Trophoblast cell (in vitro differentiated cells and primary cell): Measurements from ENCODE around the gene TNFSF15.

Experiments used
- DNase-seq, 2 donors: peaks; one replicate each; pipeline ENCODE4 v3.0.0-alpha.2; 2016
- H2AFZ ChIP-seq: 2 replicates; pipeline ENCODE4 v1.6.1; 2013; ENCODE audit warnings: low read length, moderate library complexity, mild to moderate bottlenecking; ENCODE audit not compliant: insufficient read depth, poor library complexity
- H2AK5ac ChIP-seq: 2 replicates; pipeline ENCODE4 v1.6.1; 2013; ENCODE audit warnings: mild to moderate bottlenecking, low read length
- H2BK120ac ChIP-seq: 2 replicates; pipeline ENCODE4 v1.6.1; 2013; ENCODE audit warnings: low read length, mild to moderate bottlenecking, moderate library complexity; ENCODE audit not compliant: insufficient read depth, poor library complexity
- H2BK12ac ChIP-seq: 2 replicates; pipeline ENCODE4 v1.6.1; 2013; ENCODE audit warnings: mild to moderate bottlenecking, low read length, moderate library complexity
- H2BK5ac ChIP-seq: 2 replicates; pipeline ENCODE4 v1.6.1; 2013; ENCODE audit warnings: low read length, low read depth, moderate library complexity, mild to moderate bottlenecking; ENCODE audit not compliant: poor library complexity
- H3K14ac ChIP-seq: 2 replicates; pipeline ENCODE4 v1.6.1; 2013; ENCODE audit warnings: mild to moderate bottlenecking, low read length
- H3K18ac ChIP-seq: 2 replicates; pipeline ENCODE4 v1.6.1; 2013; ENCODE audit warnings: mild to moderate bottlenecking, low read length
- H3K23ac ChIP-seq: 2 replicates; pipeline ENCODE4 v1.6.1; 2013; ENCODE audit warnings: low read length
- H3K27ac ChIP-seq: 2 replicates; pipeline ENCODE4 v1.5.1; 2013; ENCODE audit warnings: low read depth, mild to moderate bottlenecking, inconsistent platforms, low read length, moderate library complexity
- H3K27me3 ChIP-seq: 2 replicates; pipeline ENCODE4 v1.6.1; 2013; ENCODE audit warnings: inconsistent platforms, mild to moderate bottlenecking, low read length, moderate library complexity; ENCODE audit not compliant: insufficient read depth
- H3K36me3 ChIP-seq, 2 experiments: 1 replicate in 1 of 2; 2 replicates in 1 of 2; pipeline ENCODE4 v1.6.1; 2013; ENCODE audit warnings: low read length in 2 of 2, mild to moderate bottlenecking in 2 of 2, moderate library complexity in 1 of 2; ENCODE audit not compliant: insufficient read depth in 2 of 2, control insufficient read depth in 1 of 2
- H3K4ac ChIP-seq: 2 replicates; pipeline ENCODE4 v1.6.1; 2013; ENCODE audit warnings: low read depth, mild to moderate bottlenecking, low read length, moderate library complexity
- H3K4me1 ChIP-seq, 2 experiments: 1 replicate in 1 of 2; 2 replicates in 1 of 2; pipeline ENCODE4 v1.6.1; 2013; ENCODE audit warnings: low read length in 2 of 2, mild to moderate bottlenecking in 2 of 2, moderate library complexity in 1 of 2; ENCODE audit not compliant: insufficient read depth in 2 of 2, control insufficient read depth in 1 of 2
- H3K4me2 ChIP-seq: 2 replicates; pipeline ENCODE4 v1.6.1; 2013; ENCODE audit warnings: inconsistent platforms, mild to moderate bottlenecking, low read length, moderate library complexity
- H3K4me3 ChIP-seq: 2 replicates; pipeline ENCODE4 v1.5.1; 2013; ENCODE audit warnings: mild to moderate bottlenecking, low read depth, low read length, inconsistent platforms
- H3K79me1 ChIP-seq: one replicate; pipeline ENCODE4 v1.6.1; 2013; ENCODE audit warnings: low read length
- H3K79me2 ChIP-seq: 2 replicates; pipeline ENCODE4 v1.6.1; 2013; ENCODE audit warnings: low read length, mild to moderate bottlenecking; ENCODE audit not compliant: control insufficient read depth, insufficient read depth, poor library complexity
- H3K9ac ChIP-seq: 2 replicates; pipeline ENCODE4 v1.6.1; 2013; ENCODE audit warnings: mild to moderate bottlenecking, low read length
- H3K9me3 ChIP-seq: 2 replicates; pipeline ENCODE4 v1.6.1; 2013; ENCODE audit warnings: low read depth, mild to moderate bottlenecking, control low read depth, inconsistent platforms, low read length; ENCODE audit not compliant: insufficient read depth
- H4K12ac ChIP-seq: 2 replicates; pipeline ENCODE4 v1.6.1; 2013; ENCODE audit warnings: low read depth, mild to moderate bottlenecking, low read length, moderate library complexity
- H4K8ac ChIP-seq: 2 replicates; pipeline ENCODE4 v1.6.1; 2013; ENCODE audit warnings: low read depth, mild to moderate bottlenecking, low read length, moderate library complexity
- H4K91ac ChIP-seq: one replicate; pipeline ENCODE4 v1.6.1; 2013; ENCODE audit warnings: low read depth, mild to moderate bottlenecking, low read length, moderate library complexity
- WGBS: extraction: QIAGEN DNeasy Blood & Tissue Kit; methylation state at CpG from one replicate; pipeline ENCODE4 v1.1.7; 2013; ENCODE audit warnings: missing lambda C conversion rate; ENCODE audit not compliant: insufficient read length, insufficient coverage; ENCODE audit errors: extremely low coverage; 5-methylcytosine and 5-hydroxymethylcytosine counted together

The TNFSF15 gene

DNA sequence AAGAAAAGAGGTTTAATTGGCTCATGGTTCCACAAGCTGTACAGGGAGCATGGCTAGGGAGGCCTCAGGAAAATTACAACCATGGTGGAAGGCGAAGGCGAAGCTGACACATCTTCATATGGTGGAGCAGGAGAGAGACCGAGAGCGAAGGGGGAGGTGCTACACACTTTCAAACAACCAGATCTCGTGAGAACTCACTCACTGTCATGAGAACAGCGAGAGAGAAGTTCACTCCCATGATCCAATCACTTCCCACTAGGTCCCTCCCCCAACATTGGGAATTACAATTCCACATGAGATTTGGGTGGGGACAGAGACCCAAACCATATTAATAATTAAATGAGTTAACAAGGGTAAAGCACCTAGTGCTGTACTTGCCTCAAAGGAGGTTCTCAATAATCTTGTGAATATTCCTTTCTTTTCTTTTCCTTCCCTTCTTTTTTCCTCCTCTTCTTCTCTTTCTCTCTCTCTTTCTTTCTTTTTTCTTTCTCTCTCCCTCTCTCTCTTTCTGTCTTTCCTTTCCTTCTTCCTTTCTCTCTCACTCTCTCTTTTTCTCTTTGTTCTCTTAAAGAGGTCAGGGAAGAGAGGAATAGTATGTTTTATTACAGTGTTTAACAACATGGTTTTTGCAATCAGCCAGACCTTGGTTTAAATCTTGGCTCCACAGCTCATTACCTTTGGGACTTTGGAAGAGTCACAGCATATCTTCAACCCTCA, 29.0 kb downstream of the TNFSF15 start:
- no peak overlapping the region for H2BK5ac ChIP-seq
- H3K4ac ChIP-seq, result no peak overlapping the region
- H4K12ac ChIP-seq, result no peak overlapping the region
- H3K4me1 ChIP-seq, result peaks cover 0 to 9% of the 10 kb centered on the region in 2 experiments
- no peaks in the 10 kb centered on the region for H3K36me3 ChIP-seq
- no peak overlapping the region for H4K8ac ChIP-seq
- H3K79me1 ChIP-seq, result peaks cover 2% of the 10 kb centered on the region
- H2BK120ac ChIP-seq, result no peak overlapping the region
- H3K27ac ChIP-seq, result no peak overlapping the region
- no peaks in the 10 kb centered on the region for H3K27me3 ChIP-seq
- H2AFZ ChIP-seq, result no peak overlapping the region
- no peak overlapping the region for H3K18ac ChIP-seq
- H2AK5ac ChIP-seq, result no peak overlapping the region
- H3K4me2 ChIP-seq, result no peak overlapping the region
- no peak overlapping the region for H4K91ac ChIP-seq
- H3K23ac ChIP-seq, result no peak overlapping the region
- no peaks in the 10 kb centered on the region for H3K79me2 ChIP-seq
- H3K9ac ChIP-seq, result no peak overlapping the region
- H3K14ac ChIP-seq, result no peak overlapping the region
- no peak overlapping the region for H3K4me3 ChIP-seq
- no peak for DNase-seq
- H2BK12ac ChIP-seq, result peak overlapping the region; percentile 33
- H3K9me3 ChIP-seq, result no peaks in the 10 kb centered on the region
- no CpG with 5 or more reads among the region's 6 CpGs for WGBS

DNA sequence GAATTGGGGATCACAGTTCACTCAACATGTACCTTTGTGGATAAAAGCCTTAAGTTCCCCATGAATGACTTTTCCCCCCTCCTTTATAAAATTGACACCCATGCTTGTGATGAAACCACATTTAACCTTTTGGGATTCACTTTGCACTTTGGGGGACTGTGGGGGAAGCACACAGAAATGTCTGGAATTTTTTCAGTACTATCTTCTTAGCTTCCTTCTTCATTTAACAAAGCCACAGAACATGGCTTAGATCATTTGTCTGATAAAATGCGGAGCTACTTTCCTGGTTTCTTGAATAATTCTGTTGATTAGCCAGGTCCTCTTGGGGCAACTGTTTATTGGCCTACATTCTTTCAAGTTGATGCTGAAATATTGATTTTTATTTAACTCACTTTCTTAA, 29.9 kb downstream of the TNFSF15 start:
- Histone ChIP-seq H2BK120ac (peak overlapping the region; percentile 75), H3K23ac (no peak overlapping the region), H3K14ac (no peak overlapping the region), H3K18ac (no peak overlapping the region), H3K9ac (no peak overlapping the region), H3K79me1 (peaks cover 2% of the 10 kb centered on the region), H2BK12ac (no peak overlapping the region), H3K79me2 (no peaks in the 10 kb centered on the region), H3K4ac (no peak overlapping the region), H2AFZ (no peak overlapping the region), H3K27me3 (no peaks in the 10 kb centered on the region), H2AK5ac (no peak overlapping the region), H4K91ac (peak overlapping the region; percentile 42), H3K36me3 (no peaks in the 10 kb centered on the region), H3K27ac (no peak overlapping the region), H4K12ac (no peak overlapping the region), H3K4me2 (no peak overlapping the region), H3K4me3 (no peak overlapping the region), H2BK5ac (no peak overlapping the region), H3K9me3 (no peaks in the 10 kb centered on the region), H4K8ac (no peak overlapping the region), H3K4me1 (peaks cover 0 to 6% of the 10 kb centered on the region in 2 experiments)
- WGBS, result no CpG with 5 or more reads among the region's 1 CpG
- DNase-seq, result no peak

DNA sequence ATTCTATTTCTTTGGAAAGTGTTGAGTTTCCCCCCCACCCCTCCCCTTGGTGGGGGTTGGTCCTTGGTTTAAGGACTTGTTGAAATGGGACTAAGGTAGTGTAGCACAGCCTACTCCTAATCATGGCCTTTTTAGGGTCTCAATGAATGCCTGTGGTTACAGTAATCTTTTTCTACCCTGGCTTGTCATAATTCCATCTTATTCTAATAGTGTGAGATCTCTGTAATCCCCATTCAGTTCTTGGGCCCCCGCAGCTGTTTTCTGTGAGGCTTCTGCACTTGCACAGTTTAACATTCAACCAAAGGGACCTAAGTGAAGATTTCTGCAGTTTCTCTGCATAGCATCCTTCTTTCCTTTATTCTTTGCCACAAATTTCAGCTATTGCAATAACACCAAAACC, 30.7 kb downstream of the TNFSF15 start:
- no peak overlapping the region for H4K12ac ChIP-seq
- H2BK5ac ChIP-seq, result no peak overlapping the region
- no peak overlapping the region for H2BK120ac ChIP-seq
- WGBS, result no CpG with 5 or more reads among the region's 1 CpG
- H3K23ac ChIP-seq, result no peak overlapping the region
- no peak overlapping the region for H3K14ac ChIP-seq
- no peak overlapping the region for H3K4me3 ChIP-seq
- H3K27ac ChIP-seq, result no peak overlapping the region
- H3K18ac ChIP-seq, result no peak overlapping the region
- H3K4me2 ChIP-seq, result no peak overlapping the region
- no peaks in the 10 kb centered on the region for H3K36me3 ChIP-seq
- no peak overlapping the region for H4K91ac ChIP-seq
- DNase-seq, result no peak
- H2AFZ ChIP-seq, result no peak overlapping the region
- H3K4ac ChIP-seq, result no peak overlapping the region
- H2BK12ac ChIP-seq, result no peak overlapping the region
- H3K4me1 ChIP-seq, result peaks cover 0 to 13% of the 10 kb centered on the region in 2 experiments
- no peaks in the 10 kb centered on the region for H3K9me3 ChIP-seq
- H3K79me1 ChIP-seq, result peaks cover 2% of the 10 kb centered on the region
- H3K79me2 ChIP-seq, result no peaks in the 10 kb centered on the region
- H3K9ac ChIP-seq, result no peak overlapping the region
- H4K8ac ChIP-seq, result no peak overlapping the region
- H2AK5ac ChIP-seq, result no peak overlapping the region
- H3K27me3 ChIP-seq, result no peaks in the 10 kb centered on the region

DNA sequence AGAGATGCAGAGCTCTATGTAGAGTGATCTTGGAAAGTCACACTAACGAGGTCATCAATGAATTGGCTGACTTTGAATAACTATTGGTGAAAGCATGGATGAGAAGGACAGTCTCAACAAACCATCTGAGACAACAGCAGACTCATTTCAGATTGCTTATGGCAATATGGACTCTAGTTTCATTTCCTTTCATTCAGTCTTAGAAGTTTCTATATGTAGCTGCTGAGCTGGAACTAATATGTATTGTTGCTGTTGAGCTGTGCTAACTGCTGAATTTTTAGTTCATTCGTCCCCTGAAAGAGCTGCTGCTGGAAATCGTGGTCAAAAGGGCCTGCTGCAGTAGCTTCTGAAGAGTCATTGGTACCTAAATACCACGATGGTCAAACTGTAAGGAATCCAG, 31.3 kb downstream of the TNFSF15 start:
- Histone ChIP-seq H2BK12ac (peak overlapping the region; percentile 50), H3K9ac (no peak overlapping the region), H2AFZ (no peak overlapping the region), H3K79me1 (peaks cover 2% of the 10 kb centered on the region), H2AK5ac (no peak overlapping the region), H3K36me3 (no peaks in the 10 kb centered on the region), H2BK5ac (no peak overlapping the region), H3K27ac (no peak overlapping the region), H2BK120ac (no peak overlapping the region), H4K8ac (no peak overlapping the region), H3K4me2 (no peak overlapping the region), H3K14ac (no peak overlapping the region), H4K12ac (no peak overlapping the region), H4K91ac (no peak overlapping the region), H3K4ac (no peak overlapping the region), H3K4me3 (no peak overlapping the region), H3K18ac (no peak overlapping the region), H3K4me1 (peaks cover 0 to 13% of the 10 kb centered on the region in 2 experiments), H3K9me3 (no peaks in the 10 kb centered on the region), H3K27me3 (no peaks in the 10 kb centered on the region), H3K23ac (no peak overlapping the region), H3K79me2 (no peaks in the 10 kb centered on the region)
- no peak for DNase-seq
- WGBS, result no CpG with 5 or more reads among the region's 4 CpGs
